ENCODE data around the gene FAM107B.
A peak's percentile ranks its signal among the peaks of the same experiment; 100 is the strongest.
"Not testable (repeated sequence)": the region's sequence is repeated elsewhere in the genome, so short reads cannot be mapped to it uniquely, and the experiment has no call there.

Gene FAM107B

GRCh38 chr10:14664345-14664744 is 110.4 kb downstream of the FAM107B start:
- no peak for DNase-seq (ENCODE audit: low spot score)

GRCh38 chr10:14661818-14662217 is 112.9 kb downstream of the FAM107B start:
- no peak for DNase-seq (ENCODE audit: low spot score)

- no peak for DNase-seq (ENCODE audit: low spot score)
Measured at GRCh38 chr10:14660831-14661230, 113.9 kb downstream of the FAM107B start.

GRCh38 chr10:14659626-14660196 is 115.0 kb downstream of the FAM107B start:
- no peak for DNase-seq (ENCODE audit: low spot score)

GRCh38 chr10:14659137-14659536 is 115.6 kb downstream of the FAM107B start:
- not testable (repeated sequence) for DNase-seq (ENCODE audit: low spot score)

GRCh38 chr10:14658331-14659127 is 116.2 kb downstream of the FAM107B start:
- DNase-seq (ENCODE audit: low spot score): peak; percentile 92

GRCh38 chr10:14656052-14656730 is 118.5 kb downstream of the FAM107B start:
- no peak for DNase-seq (ENCODE audit: low spot score)

GRCh38 chr10:14654821-14655382 is 119.8 kb downstream of the FAM107B start:
- no peak for DNase-seq (ENCODE audit: low spot score)

GRCh38 chr10:14653271-14654161 is 121.2 kb downstream of the FAM107B start:
- DNase-seq (ENCODE audit: low spot score): peak; percentile 82

GRCh38 chr10:14652816-14653215 is 121.9 kb downstream of the FAM107B start:
- no peak for DNase-seq (ENCODE audit: low spot score)

GRCh38 chr10:14652067-14652466 is 122.6 kb downstream of the FAM107B start:
- no peak for DNase-seq (ENCODE audit: low spot score)

GRCh38 chr10:14649739-14650138 is 125.0 kb downstream of the FAM107B start:
- no peak for DNase-seq (ENCODE audit: low spot score)

GRCh38 chr10:14648946-14649345 is 125.8 kb downstream of the FAM107B start:
- no peak for DNase-seq (ENCODE audit: low spot score)

GRCh38 chr10:14648005-14648765 is 126.5 kb downstream of the FAM107B start:
- DNase-seq (ENCODE audit: low spot score): peak; percentile 76

GRCh38 chr10:14645239-14645960 is 129.3 kb downstream of the FAM107B start:
- no peak for DNase-seq (ENCODE audit: low spot score)

- DNase-seq (ENCODE audit: low spot score): no peak
Measured at GRCh38 chr10:14639637-14640036, 135.1 kb downstream of the FAM107B start.

- DNase-seq (ENCODE audit: low spot score): no peak
Measured at GRCh38 chr10:14635043-14635710, 139.5 kb downstream of the FAM107B start.

GRCh38 chr10:14634572-14634971 is 140.1 kb downstream of the FAM107B start:
- not testable (repeated sequence) for DNase-seq (ENCODE audit: low spot score)

GRCh38 chr10:14625765-14626525 is 148.8 kb downstream of the FAM107B start:
- DNase-seq (ENCODE audit: low spot score): no peak
